HTR-8/SVneo (cell line): ENCODE results near the gene ESRRA.

ENCODE experiments used
- DNase-seq: peaks from one replicate; pipeline ENCODE4 v3.0.0; 2011; ENCODE audit warnings: low spot score, mixed read lengths; ENCODE audit not compliant: insufficient read length
- FAIRE-seq: peaks from 2 replicates; lab custom pipeline; 2011; peaks lifted over from hg19 to GRCh38; lab: Jason Lieb, UNC

The ESRRA gene

DNA sequence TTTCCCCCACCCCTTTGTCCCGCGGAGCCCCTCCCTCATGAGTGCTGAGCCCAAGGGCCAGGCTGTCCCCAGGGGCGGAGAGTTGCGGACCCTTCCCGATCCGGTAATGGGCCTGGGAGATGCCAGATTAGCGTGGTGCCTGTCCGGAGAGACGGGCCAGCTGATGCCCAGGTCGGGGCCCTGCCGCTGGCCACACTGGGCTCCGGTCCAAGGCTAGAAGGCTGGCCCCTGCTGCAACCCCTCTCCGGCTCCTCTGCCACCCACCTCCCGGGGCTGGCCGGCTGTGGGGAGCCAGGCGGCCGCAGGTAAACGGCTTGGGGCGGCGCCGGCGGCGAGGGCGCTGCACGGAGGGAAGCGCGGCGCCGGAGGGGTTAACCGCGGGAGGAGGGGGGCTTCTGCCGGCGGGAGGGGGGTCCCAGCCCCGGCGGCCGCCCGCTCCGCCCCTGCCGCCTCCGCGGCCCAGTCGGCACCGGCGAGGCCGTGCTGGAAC lies 14.0 kb upstream of the ESRRA start, which contains the start of gene KCNK4:
KCNK4 (plus strand) TSS at position 41 of the 490 bp plus-strand sequence. CDS start 1,717 bp downstream, outside the sequence.
- FAIRE-seq (no peak), DNase-seq (no peak)

DNA sequence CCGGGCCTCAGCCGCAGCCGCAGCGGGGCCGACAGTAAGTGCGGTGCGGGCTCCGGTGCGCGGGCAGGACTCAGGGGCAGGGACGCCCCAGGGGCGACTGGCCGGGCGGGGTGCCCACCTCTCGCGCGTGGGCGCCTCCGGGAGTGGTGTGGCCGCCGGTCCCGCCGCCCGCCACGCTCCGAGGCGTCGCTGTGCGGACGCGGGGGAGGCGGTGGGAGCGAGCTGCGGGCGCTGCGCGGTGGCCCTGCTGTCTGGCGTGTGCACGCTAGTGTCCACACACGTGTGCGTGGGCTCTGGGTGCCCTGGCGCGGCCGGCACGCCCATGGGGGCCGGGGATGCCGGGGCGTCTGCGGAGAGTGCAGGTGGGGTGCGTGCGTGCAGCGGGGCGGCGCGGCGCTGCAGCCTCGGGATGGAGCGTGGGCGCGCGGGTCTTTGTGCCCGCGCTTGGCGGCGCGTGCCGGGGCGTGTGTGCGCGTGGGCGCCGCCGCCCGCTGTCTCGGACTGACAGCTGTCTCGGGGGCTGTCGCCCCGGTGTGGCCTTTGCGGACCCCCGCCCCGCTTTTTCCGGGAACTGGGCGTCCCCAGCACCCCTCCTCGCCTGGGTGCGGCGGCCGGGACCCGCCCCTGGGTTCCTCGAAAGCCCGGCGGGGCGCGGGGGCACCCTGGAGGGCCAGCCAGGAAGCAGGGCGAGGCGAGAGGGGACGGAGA lies 13.4 kb upstream of the ESRRA start:
- DNase-seq (no peak), FAIRE-seq (no peak)

DNA sequence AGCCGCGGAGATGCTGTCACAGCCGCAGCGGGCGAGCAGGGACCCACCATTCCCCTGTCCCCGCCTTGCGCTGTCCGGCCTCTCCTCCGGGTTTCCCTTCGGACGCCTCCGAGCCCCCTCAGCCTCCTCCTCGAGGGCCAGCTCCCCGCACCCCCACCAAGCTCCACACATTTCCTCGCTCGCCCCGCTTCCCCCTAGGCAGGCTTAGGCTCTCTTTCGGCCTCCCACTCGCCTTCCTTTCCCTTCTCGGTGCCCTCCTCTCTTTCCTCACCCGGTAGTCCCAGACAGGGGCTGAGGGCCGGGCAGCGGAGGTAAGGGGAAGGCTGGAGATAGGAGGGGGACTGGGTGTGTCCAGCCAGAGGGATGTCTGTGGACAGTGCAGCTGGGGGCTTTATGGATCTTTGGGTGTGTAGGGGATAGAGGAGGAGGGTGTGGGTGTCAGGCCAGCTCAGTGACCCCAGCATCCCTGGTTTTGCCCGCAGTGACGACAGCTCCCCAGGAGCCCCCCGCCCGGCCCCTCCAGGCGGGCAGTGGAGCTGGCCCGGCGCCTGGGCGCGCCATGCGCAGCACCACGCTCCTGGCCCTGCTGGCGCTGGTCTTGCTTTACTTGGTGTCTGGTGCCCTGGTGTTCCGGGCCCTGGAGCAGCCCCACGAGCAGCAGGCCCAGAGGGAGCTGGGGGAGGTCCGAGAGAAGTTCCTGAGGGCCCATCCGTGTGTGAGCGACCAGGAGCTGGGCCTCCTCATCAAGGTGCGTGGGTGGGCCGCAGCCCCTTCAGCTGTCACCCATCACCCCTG lies 12.7 kb upstream of the ESRRA start:
- FAIRE-seq (no peak), DNase-seq (no peak)

DNA sequence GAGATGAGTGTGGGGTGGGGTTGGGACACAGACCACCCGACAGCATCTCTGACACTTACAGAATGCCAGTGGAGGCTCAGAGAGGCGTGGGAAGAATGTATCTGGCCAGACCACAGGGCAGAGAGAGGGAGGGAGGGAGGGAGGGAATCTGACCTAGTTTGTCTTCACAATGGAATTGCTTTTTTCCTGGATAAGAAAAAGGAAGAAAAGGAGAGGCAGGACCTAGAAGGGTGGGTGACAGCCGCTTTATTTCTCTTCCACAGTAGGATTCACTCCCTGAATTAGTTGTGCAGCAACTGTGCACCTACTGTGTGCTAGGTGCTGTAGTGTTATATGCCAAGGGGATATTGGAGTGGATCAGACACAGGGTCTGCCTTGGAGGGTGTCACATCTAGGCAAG lies 10.6 kb upstream of the ESRRA start:
- DNase-seq (no peak), FAIRE-seq (no peak)

DNA sequence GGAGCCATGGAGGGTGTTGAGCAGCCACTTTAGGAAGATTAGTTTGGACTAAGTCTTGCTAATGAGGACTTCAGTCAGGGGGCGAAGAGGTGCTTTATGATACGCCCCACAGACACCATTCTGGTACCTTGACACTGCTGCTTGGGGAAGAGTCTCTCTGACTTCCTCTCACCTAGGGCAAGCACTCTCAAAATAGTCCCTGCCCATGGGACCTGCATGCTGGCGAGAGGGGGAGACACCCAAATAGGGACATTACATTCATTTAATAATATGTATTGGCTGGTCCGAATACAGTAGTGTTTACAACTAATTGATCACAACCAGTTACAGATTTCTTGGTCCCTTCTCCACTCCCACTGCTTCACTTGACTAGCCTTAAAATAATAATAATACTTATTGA lies 9.6 kb upstream of the ESRRA start:
- DNase-seq (no peak), FAIRE-seq (no peak)

DNA sequence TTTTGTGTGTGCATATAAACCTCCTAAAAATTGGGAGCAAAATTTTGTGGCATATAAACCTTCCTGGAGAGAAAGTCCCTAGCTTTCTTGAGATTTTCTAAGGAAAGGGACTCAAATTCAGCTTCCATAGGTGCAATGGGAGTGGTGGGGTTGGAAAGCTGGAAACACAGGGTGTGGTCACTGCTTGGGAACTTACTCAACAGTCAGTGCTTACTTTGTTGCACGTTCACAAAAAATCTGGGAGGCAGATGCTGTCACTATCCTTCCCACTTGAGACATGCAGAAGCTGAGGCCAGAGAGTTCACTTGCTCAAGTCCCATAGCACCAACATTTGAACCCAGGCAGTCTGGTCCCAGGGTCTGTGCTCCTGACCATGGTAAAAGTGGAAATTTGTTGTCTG lies 9.1 kb upstream of the ESRRA start:
- FAIRE-seq (no peak), DNase-seq (no peak)

GRCh38 chr11:64296830-64297698 lies 8.3 kb upstream of the ESRRA start:
- DNase-seq = no peak
- no peak for FAIRE-seq

DNA sequence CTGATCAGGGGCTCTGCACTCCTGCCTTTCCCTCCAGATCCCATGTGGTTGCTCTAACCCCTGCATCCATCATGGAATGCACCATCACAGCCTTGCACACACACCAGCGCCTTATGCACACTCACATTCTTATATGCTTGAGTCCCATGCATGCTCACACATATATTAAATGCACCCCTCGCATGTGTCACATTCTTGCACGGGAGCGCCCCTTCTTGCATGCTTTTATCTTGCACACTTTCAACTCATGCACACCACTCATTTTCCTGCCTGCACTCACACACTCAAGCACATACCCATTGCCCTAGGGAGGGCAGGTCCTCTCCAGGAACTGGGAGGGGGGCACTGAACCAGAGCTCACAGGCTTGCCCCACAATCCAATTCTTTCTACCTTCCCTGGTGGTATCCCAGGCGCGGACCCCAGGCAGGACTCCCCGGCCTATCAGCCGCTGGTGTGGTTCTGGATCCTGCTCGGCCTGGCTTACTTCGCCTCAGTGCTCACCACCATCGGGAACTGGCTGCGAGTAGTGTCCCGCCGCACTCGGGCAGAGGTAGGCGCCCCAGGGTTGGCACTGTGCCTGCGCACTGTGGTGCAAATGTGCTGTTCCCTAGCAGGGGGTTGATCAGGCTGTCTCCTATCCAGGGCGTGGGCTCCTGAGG lies 7.5 kb upstream of the ESRRA start:
- FAIRE-seq = no peak
- DNase-seq = no peak

DNA sequence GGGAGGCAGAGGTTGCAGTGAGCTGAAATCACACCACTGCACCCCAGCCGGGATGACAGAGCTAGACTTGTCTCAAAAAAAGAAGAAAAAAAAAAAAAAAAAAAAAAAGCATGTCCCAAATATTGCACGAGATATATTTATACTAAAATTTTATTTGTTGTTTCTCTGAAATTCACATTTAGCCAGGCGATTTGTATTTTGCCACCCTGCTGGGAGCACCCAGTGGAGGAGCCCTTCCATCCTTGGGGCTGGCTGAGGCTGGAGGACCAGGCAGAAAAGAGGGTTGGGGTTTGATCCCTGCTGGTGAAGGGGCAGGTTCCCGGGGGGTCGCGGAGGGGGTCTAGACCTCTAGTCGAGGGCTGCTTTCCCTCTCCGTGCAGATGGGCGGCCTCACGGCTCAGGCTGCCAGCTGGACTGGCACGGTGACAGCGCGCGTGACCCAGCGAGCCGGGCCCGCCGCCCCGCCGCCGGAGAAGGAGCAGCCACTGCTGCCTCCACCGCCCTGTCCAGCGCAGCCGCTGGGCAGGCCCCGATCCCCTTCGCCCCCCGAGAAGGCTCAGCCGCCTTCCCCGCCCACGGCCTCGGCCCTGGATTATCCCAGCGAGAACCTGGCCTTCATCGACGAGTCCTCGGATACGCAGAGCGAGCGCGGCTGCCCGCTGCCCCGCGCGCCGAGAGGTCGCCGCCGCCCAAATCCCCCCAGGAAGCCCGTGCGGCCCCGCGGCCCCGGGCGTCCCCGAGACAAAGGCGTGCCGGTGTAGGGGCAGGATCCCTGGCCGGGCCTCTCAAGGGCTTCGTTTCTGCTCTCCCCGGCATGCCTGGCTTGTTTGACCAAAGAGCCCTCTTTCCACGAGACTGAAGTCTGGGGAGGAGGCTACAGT lies 6.1 kb upstream of the ESRRA start:
- no peak for FAIRE-seq
- no peak for DNase-seq

DNA sequence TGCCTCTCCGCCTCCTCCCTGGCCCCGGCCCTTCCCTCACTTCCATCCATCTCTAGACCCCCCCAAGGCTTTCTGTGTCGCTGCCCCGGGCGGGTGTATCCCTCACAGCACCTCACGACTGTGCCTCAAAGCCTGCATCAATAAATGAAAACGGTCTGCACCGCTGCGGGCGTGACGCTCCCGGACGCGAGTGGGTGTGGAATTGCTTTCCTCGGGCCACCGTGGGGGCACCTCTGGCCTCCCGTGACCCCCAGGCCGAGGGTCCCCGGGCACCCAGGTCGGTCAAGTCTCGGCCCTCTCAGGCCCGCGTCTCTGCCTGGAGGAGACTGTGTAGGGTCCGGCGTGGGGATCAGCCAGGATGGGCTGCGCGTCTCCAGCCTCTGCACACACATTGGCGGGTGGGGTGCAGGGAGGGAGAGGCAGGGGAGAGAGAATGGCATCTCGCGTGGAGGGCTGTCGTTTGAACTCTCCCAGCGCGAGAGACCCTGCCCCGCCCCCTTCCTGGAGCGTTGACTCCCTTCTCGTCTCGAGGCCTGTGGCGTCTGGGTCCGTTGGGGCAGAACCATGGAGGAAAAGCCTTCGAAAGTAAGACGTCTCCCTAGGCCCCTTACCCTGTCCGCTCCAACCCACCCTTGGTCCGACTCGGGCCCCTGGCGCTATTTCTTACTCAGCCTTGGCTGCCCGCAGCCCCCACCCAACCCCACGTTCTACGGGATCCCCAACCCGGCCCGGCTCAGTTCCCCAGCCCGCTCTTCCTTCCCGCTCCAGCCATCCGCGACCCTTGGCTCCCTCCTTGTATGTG lies 5.3 kb upstream of the ESRRA start, which contains the start of gene CATSPERZ:
CATSPERZ (plus strand) TSS at position 512 of the 802 bp plus-strand sequence; CDS start at position 565, 53 bp downstream.
- FAIRE-seq (no peak), DNase-seq (no peak)

DNA sequence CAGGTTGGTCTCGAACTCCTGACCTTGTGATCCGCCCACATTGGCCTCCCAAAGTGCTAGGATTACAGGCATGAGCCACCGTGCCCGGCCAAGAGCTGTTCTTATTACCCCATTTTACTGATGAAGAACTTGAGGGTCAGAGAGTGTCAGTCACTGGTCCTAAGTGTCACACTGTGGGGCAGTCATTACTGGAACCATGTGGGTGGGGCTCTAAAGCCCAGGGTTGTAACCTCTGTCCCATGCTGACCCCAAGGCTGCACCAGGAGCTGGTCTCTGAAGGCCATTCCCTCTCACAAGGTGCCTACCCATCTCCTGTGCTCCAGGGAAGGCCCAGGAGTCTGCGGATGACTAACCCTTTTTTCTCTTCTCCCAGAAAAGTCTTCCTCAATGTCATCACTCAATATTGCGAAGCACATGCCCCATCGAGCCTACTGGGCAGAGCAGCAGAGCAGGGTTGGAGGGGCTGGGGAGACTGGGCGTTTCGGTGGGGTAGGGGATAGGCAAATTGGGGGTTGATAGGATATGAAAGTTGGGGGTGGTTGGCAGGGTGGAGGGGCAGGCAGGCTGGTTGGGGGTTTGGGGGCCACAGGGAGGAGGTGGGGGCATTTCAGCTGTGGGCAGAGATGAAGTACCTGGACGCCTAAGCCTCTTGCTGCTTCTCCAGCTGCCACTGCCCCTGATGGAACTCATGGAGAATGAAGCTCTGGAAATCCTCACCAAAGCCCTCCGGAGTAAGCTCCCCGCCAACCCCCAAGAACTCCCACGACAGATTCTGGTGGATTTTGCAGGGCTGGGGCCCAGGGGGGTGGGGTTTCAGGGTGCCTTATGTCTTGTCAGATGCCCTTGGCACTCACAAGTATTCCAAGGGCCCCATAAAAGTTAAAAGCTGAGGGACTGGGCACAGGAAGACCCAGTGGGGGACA lies 2.0 kb upstream of the ESRRA start:
- DNase-seq (no peak), FAIRE-seq (no peak)

DNA sequence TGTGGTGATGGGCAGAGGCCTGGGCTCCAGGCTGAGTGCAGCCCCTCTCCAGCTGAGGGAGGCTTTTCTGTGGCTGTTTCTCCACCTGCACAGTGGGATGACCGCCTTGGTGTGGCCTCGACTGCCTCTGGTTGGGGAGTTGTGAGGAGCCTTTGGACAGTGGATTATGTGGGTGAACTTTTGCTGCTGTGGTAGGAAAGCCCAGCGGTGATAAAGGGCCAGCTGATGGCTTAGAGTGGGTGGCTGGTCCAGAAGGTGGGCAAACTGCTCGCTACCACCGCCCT lies 1.4 kb upstream of the ESRRA start:
- no peak for DNase-seq

DNA sequence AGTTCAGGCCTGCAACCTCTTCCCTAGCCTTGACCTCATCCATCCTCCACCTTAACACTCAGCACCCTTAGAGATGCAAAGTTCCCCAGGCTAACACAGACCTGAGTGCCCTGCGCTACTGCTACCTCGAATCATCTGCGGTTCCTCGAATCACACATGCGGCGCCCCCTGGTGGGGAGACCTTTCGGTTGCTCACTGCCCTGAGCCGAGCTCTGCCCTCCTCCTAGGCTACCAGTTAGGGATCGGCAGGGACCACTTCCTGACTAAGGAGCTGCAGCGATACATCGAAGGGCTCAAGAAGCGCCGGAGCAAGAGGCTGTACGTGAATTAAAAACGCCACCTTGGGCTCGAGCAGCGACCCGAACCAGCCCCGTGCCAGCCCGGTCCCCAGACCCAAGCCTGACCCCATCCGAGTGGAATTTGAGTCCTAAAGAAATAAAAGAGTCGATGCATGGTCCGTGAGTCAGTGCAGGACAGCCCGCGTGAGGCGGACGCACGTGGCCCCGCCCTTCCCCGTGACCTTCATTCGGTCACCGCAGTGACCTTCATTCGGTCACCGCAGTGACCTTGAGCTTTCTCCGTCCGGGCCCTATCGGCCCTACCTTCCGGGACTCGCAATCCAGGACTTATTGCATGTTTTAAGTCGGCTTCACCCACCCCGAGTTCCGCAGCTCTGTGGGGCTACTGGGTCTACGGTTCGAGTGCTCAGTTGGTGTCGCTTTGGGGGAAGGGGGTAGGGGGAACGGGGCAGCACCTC lies 830 bp upstream of the ESRRA start:
- FAIRE-seq (no peak), DNase-seq (peak; percentile 91)

More for the DNA sequence above, 1.4 kb upstream of the ESRRA start:
- FAIRE-seq = no peak

GRCh38 chr11:64305691-64306562 lies 603 bp downstream of the ESRRA start:
- DNase-seq = no peak
- FAIRE-seq = no peak

DNA sequence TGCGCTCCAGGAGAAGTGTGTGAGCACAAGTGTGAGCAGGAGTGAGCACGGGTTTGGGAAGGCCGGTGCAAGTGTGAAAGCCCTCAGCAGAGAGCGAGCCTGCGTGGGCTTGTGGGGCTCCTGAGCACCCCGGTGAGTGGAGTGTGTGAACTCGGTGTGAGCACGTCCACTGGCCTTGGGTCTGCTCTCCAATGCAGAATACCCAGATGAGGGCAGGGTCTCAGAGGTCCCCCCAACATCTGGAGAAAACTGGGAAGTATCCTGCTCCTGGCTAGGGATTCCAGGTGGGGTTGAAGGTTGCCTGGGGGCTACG lies 1.2 kb downstream of the ESRRA start:
- FAIRE-seq = no peak

More for the DNA sequence above, 1.2 kb downstream of the ESRRA start:
- no peak for DNase-seq
